ENCODE results near the gene ZCCHC24. TPM values are rescaled to one million over a fixed set of nuclear protein-coding genes. Genes with fewer than 3 reads are reported as not detected.

Gene ZCCHC24
- total RNA-seq: 10 to 100 TPM; 14.0 to 19.8 TPM

- 0 to 1% methylated on average over 21 to 80 of the region's 95 CpGs for WGBS, 2 donors
- peak; percentile 93 for ATAC-seq
- intact Hi-C loops (cut with DNase I): no loop called here
- peak within 1 kb of the TSS; percentile 51 to 63 for H3K4me3 ChIP-seq
- no peaks in the 10 kb centered on the region for H3K27me3 ChIP-seq
- H3K4me1 ChIP-seq: peaks cover 31% of the 10 kb centered on the region
- H3K36me3 ChIP-seq (replicated peaks in 1 of 2; ENCODE audit: insufficient read depth in 1 of 2, low read depth in 2 of 2): no peaks in the 10 kb centered on the region
- no peaks in the 10 kb centered on the region for H3K9me3 ChIP-seq
- peak; percentile 97 to 99 (median 98) for DNase-seq
- H3K27ac ChIP-seq: peak within 1 kb of the TSS; percentile 86 to 89 (median 88)
- TF ChIP-seq POLR2A (IDR thresholded peaks at IDR 0.05): peak; percentile 9 to 45 (median 34)
- TF ChIP-seq, protein P1, sequence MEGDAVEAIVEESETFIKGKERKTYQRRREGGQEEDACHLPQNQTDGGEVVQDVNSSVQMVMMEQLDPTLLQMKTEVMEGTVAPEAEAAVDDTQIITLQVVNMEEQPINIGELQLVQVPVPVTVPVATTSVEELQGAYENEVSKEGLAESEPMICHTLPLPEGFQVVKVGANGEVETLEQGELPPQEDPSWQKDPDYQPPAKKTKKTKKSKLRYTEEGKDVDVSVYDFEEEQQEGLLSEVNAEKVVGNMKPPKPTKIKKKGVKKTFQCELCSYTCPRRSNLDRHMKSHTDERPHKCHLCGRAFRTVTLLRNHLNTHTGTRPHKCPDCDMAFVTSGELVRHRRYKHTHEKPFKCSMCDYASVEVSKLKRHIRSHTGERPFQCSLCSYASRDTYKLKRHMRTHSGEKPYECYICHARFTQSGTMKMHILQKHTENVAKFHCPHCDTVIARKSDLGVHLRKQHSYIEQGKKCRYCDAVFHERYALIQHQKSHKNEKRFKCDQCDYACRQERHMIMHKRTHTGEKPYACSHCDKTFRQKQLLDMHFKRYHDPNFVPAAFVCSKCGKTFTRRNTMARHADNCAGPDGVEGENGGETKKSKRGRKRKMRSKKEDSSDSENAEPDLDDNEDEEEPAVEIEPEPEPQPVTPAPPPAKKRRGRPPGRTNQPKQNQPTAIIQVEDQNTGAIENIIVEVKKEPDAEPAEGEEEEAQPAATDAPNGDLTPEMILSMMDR (IDR thresholded peaks at IDR 0.05): peak in 2 of 7 experiments; percentile 7 to 13
Observed at GRCh38 chr10:79445161-79445976, at the start of gene ZCCHC24. Gene ZCCHC24 (minus strand): TSS chr10:79445624. CDS start chr10:79445440, 184 bp downstream.

DNA sequence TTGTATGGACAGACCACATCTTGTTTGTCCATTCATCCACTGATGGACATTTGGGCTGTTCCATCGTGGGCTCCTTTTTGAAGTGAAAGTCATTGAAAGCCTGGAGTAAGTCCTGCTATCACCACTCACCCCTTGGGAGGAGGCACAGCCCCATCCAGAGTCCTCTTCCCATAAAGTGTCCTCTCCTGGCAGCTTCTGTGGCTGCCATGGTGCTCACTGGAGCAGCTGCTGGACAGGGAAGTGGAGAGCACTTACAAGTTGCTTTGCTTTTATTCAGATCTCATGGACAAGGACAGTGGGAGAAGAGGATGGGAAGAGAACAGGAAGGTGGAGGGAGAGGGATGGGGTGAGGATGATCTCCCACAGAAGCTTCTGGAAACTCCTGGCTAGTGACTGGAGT lies 48.4 kb upstream of the ZCCHC24 start:
- no peaks in the 10 kb centered on the region for H3K36me3 ChIP-seq (replicated peaks in 1 of 2; ENCODE audit: insufficient read depth in 1 of 2, low read depth in 2 of 2)
- WGBS, 2 donors: 50 to 65% methylated on average over 1 of the region's 1 CpG
- DNase-seq: no peak
- no peak overlapping the region for H3K27ac ChIP-seq
- no peaks in the 10 kb centered on the region for H3K27me3 ChIP-seq
- H3K4me3 ChIP-seq: no peak overlapping the region
- H3K4me1 ChIP-seq: no peaks in the 10 kb centered on the region
- intact Hi-C loops (cut with DNase I): no loop called here
- TF ChIP-seq, protein P1 (IDR thresholded peaks at IDR 0.05): no peak
- ATAC-seq: no peak
- H3K9me3 ChIP-seq: no peaks in the 10 kb centered on the region

GRCh38 chr10:79492839-79493238 lies 47.4 kb upstream of the ZCCHC24 start:
- Histone ChIP-seq H3K4me3 (no peak overlapping the region), H3K9me3 (no peaks in the 10 kb centered on the region), H3K27ac (no peak overlapping the region), H3K27me3 (no peaks in the 10 kb centered on the region), H3K4me1 (no peaks in the 10 kb centered on the region), H3K36me3 (replicated peaks in 1 of 2; ENCODE audit: insufficient read depth in 1 of 2, low read depth in 2 of 2) (no peaks in the 10 kb centered on the region)
- intact Hi-C loops (cut with DNase I): no loop called here
- ATAC-seq (no peak), DNase-seq (no peak)
- no peak for TF ChIP-seq POLR2A (IDR thresholded peaks at IDR 0.05)
- TF ChIP-seq, protein P1 (IDR thresholded peaks at IDR 0.05): no peak
- 69 to 74% methylated on average over 2 to 3 of the region's 3 CpGs for WGBS, 2 donors

DNA sequence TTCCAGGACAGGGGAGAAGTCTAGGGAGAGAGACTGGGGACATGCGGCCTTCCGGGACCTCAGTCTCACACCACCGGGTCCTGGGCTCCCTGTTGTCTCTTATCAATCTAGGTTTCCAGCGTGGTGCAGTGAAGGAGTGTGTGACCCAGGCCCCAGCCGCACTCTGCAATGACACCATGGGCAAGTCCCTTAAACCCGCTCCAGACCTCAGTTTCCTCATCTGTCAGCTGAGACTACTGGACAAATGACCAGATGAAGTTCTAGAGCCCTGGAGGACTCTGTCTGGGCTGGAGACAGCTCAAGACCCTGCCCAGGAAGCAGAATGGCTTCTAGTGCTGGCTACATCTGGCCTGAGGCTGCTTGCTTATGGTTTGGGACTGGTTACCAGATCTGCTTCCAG lies 46.8 kb upstream of the ZCCHC24 start:
- Histone ChIP-seq H3K27me3 (no peaks in the 10 kb centered on the region), H3K4me1 (no peaks in the 10 kb centered on the region), H3K27ac (no peak overlapping the region), H3K36me3 (replicated peaks in 1 of 2; ENCODE audit: insufficient read depth in 1 of 2, low read depth in 2 of 2) (no peaks in the 10 kb centered on the region), H3K9me3 (no peaks in the 10 kb centered on the region), H3K4me3 (no peak overlapping the region)
- WGBS, 2 donors: 95% methylated on average over 6 of the region's 6 CpGs; no CpG with 5 or more reads in 1 of the 2 donors
- intact Hi-C loops (cut with DNase I): no loop called here
- no peak for ATAC-seq
- TF ChIP-seq, protein P1 (IDR thresholded peaks at IDR 0.05): no peak
- TF ChIP-seq POLR2A (IDR thresholded peaks at IDR 0.05): no peak
- DNase-seq: no peak
